HL-60 (cell line): ENCODE data around the gene CELSR2.

Experiments
- DNase-seq, 2 experiments: peaks; one replicate each; pipeline ENCODE4 v3.0.0-alpha.2; 2010 to 2020; ENCODE audit warnings: low read depth in 1 of 2, low spot score in 1 of 2
- H3K27ac ChIP-seq: fragments of 250-450 bp; sonication (Bioruptor Pico); replicated peaks from 2 replicates; pipeline ENCODE4 v1.5.1; 2020; ENCODE audit warnings: mild to moderate bottlenecking, moderate library complexity
- H3K27me3 ChIP-seq: fragments of 250-450 bp; sonication (Bioruptor Pico); 2 replicates; pipeline ENCODE4 v1.5.1; 2021; ENCODE audit warnings: mild to moderate bottlenecking, moderate library complexity; ENCODE audit not compliant: insufficient read depth, poor library complexity, severe bottlenecking
- H3K4me3 ChIP-seq: replicated peaks from 2 replicates; pipeline ENCODE4 v1.5.1; 2011; ENCODE audit warnings: mild to moderate bottlenecking, control low read depth, low read length; ENCODE audit not compliant: insufficient read depth
- GABPA ChIP-seq: IDR thresholded peaks from 2 replicates; pipeline ENCODE4 v1.6.1; 2012; ENCODE audit warnings: low read depth
- POLR2AphosphoS5 ChIP-seq: IDR thresholded peaks from 2 replicates; pipeline ENCODE4 v1.6.1; 2012; ENCODE audit warnings: low read depth
- SPI1 ChIP-seq: IDR thresholded peaks from 2 replicates; pipeline ENCODE4 v1.6.1; 2012; ENCODE audit warnings: low read depth, mild to moderate bottlenecking, borderline replicate concordance
- TF ChIP-seq, protein P1 (sequence below): IDR thresholded peaks from 2 replicates; pipeline ENCODE4 v1.6.1; 2012; ENCODE audit warnings: low read depth; ENCODE audit not compliant: insufficient replicate concordance
- TF ChIP-seq, protein P2 (sequence below): IDR thresholded peaks from one replicate; pipeline ENCODE4 v1.5.1; 2011; ENCODE audit warnings: low read length, control low read depth, inconsistent platforms; ENCODE audit not compliant: insufficient read depth

CELSR2 gene

DNA sequence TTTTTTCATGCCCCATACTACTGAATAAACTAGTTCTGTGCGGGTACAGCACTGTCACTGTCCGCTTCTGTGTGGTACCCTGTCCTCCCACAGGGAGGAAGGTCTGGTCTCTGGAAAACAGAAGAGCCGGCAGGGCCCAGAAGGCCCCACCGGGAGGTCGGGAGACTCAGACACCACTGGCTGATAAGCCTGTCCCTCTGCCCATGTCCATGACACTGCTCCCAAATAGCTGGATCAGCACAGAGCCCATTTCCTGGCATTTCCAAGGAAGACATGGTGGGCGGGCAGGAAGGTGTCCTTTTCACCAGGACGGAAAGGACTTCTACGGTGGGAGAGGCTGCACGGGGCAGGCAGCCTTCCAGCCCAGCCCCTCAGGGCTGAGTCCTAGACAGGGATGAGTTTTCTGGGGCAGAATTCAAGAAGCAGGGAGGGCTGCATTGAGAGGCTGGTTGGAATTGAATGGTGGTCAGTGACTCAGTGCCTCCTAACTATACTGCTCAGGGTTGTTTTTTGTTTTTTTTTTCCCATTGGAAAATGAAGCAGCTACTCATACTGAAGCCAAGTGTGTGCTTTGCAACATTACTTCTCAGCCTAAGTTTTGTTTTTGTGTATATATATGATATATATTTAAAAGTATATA is 26.5 kb downstream of the CELSR2 start:
- Histone ChIP-seq H3K4me3 (no peak overlapping the region), H3K27me3 (no peaks in the 10 kb centered on the region), H3K27ac (no peak overlapping the region)
- no peak for DNase-seq
- no peak for TF ChIP-seq POLR2AphosphoS5
- TF ChIP-seq GABPA = no peak
- TF ChIP-seq, protein P1, sequence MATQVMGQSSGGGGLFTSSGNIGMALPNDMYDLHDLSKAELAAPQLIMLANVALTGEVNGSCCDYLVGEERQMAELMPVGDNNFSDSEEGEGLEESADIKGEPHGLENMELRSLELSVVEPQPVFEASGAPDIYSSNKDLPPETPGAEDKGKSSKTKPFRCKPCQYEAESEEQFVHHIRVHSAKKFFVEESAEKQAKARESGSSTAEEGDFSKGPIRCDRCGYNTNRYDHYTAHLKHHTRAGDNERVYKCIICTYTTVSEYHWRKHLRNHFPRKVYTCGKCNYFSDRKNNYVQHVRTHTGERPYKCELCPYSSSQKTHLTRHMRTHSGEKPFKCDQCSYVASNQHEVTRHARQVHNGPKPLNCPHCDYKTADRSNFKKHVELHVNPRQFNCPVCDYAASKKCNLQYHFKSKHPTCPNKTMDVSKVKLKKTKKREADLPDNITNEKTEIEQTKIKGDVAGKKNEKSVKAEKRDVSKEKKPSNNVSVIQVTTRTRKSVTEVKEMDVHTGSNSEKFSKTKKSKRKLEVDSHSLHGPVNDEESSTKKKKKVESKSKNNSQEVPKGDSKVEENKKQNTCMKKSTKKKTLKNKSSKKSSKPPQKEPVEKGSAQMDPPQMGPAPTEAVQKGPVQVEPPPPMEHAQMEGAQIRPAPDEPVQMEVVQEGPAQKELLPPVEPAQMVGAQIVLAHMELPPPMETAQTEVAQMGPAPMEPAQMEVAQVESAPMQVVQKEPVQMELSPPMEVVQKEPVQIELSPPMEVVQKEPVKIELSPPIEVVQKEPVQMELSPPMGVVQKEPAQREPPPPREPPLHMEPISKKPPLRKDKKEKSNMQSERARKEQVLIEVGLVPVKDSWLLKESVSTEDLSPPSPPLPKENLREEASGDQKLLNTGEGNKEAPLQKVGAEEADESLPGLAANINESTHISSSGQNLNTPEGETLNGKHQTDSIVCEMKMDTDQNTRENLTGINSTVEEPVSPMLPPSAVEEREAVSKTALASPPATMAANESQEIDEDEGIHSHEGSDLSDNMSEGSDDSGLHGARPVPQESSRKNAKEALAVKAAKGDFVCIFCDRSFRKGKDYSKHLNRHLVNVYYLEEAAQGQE = no peak

DNA sequence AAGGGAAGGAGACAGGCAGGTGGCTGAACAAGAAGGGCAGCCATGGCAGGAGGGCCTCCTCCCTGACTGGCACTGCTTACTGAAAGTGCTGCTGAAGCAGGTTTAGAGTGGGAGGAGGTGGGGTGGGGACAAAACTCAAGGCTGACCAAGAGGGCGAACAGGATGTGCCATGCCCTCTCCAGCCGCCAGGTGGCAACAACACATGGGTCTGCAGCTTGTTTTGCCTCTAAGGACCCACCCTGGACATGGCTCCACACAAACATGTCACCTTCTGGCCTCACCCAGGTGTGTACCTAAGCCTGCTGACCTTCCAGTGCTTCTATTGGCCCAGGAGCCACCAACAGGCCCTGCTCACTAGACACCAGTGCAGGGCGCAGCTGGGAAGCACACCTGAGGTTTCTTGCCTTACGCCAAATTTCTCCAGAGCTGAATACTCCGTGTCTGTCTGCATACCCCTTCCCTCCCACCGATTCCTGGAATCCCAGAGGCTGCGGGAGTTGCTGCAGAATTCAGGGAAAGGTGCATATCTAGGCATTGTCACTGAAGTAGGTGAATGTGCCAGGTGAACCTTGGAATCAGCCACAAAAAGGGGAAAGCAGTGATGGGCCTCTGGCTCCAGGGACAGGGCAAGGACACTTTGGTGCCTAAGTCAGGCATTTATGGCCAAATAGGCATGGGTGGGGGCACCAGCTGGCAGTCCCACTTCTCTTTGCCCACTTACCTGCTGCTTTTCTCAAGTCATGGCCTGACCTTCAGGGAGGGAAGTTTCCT is 28.3 kb downstream of the CELSR2 start:
- Histone ChIP-seq H3K27me3 (no peaks in the 10 kb centered on the region), H3K27ac (no peak overlapping the region), H3K4me3 (no peak overlapping the region)
- peak in 1 of 2 experiments; percentile 67 for DNase-seq
- TF ChIP-seq, protein P2, sequence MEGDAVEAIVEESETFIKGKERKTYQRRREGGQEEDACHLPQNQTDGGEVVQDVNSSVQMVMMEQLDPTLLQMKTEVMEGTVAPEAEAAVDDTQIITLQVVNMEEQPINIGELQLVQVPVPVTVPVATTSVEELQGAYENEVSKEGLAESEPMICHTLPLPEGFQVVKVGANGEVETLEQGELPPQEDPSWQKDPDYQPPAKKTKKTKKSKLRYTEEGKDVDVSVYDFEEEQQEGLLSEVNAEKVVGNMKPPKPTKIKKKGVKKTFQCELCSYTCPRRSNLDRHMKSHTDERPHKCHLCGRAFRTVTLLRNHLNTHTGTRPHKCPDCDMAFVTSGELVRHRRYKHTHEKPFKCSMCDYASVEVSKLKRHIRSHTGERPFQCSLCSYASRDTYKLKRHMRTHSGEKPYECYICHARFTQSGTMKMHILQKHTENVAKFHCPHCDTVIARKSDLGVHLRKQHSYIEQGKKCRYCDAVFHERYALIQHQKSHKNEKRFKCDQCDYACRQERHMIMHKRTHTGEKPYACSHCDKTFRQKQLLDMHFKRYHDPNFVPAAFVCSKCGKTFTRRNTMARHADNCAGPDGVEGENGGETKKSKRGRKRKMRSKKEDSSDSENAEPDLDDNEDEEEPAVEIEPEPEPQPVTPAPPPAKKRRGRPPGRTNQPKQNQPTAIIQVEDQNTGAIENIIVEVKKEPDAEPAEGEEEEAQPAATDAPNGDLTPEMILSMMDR = peak; percentile 95
- no peak for TF ChIP-seq GABPA

DNA sequence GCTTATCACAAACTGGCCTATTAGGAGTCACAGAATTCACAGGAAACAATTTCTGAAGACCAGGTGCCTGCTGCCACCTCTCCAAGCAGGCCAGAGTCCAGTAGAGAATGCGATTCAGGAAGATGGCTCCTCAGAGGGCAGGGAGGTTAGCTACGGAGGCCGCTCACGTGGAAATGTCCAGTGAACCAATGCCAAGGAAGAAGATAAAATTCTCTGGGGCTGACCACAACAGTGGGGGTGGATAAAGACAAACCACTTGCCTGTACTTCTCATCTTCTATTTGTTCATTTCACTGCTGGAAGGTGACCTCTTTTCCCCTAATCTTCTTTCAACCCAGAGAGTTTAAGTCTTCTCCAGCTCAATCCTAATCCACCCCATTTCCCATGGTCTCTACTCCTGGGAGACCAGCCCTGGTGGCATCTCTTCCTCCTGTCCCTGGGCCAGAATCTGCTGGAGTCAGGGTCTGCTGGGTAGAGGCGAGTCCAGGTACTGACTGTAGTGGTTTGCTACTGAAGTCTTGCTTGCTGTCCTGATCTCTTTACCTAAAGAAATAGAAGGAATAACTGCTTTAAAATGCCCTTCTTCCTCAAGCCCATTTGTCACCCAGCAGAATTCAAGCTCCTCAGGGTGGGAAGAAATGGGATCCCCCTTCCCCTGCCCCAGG is 30.4 kb downstream of the CELSR2 start:
- no peak for DNase-seq
- no peaks in the 10 kb centered on the region for H3K27me3 ChIP-seq
- TF ChIP-seq, protein P2 = no peak
- TF ChIP-seq, protein P1 = no peak
- TF ChIP-seq POLR2AphosphoS5 (no peak), GABPA (no peak), SPI1 (no peak)
- H3K27ac ChIP-seq = no peak overlapping the region
- no peak overlapping the region for H3K4me3 ChIP-seq

DNA sequence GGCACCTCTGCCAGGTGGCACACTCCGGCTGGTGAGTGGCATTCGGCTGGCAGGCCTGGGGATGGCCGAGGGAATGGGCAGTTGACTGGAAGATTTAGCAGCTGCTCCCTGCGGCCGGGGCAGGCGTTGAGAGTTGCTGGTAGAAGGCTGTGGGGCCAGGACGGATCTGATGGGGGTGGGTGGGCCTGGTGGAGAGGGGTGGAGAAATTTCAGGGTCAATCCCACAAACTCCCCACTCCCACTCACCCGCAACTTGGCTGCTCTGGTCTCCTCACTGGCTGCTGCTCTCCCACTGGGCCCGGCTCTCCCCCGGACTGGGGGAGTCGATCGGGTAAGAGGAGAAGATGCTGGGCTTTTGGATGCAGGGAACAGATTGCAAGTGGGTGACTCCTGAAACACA is 31.5 kb downstream of the CELSR2 start:
- TF ChIP-seq, protein P2 = no peak
- TF ChIP-seq SPI1 (no peak), GABPA (no peak), POLR2AphosphoS5 (no peak)
- TF ChIP-seq, protein P1 = no peak
- Histone ChIP-seq H3K4me3 (no peak overlapping the region), H3K27ac (no peak overlapping the region), H3K27me3 (no peaks in the 10 kb centered on the region)
- no peak for DNase-seq
